RWPE1 (cell line): ENCODE data around the gene RNF19B.

ENCODE experiments used
- CTCF ChIA-PET: fragments of 350-600 bp; sonication (Branson Sonifier 250); formaldehyde crosslinking; extraction: SDS; loops from one replicate; lab custom pipeline; 2021; lab: Yijun Ruan, JAX
- POLR2A ChIA-PET: fragments of 400-600 bp; formaldehyde crosslinking; extraction: SDS; loops from one replicate; lab custom pipeline; 2020; ENCODE audit warnings: antibody characterized with exemption; ENCODE audit not compliant: low non-redundant PET; lab: Yijun Ruan, JAX
- DNase-seq: peaks from one replicate; pipeline ENCODE4 v3.0.0; 2012; ENCODE audit warnings: low spot score
- H3K27ac ChIP-seq: fragments of 450-650 bp; 2 replicates; pipeline ENCODE4 v1.5.1; 2017
- TF ChIP-seq, protein P1 (sequence below): fragments of 450-650 bp; conservative IDR thresholded peaks from 2 replicates; pipeline ENCODE4 v1.5.1; 2017; ENCODE audit warnings: low read depth, mild to moderate bottlenecking

The RNF19B gene

DNA sequence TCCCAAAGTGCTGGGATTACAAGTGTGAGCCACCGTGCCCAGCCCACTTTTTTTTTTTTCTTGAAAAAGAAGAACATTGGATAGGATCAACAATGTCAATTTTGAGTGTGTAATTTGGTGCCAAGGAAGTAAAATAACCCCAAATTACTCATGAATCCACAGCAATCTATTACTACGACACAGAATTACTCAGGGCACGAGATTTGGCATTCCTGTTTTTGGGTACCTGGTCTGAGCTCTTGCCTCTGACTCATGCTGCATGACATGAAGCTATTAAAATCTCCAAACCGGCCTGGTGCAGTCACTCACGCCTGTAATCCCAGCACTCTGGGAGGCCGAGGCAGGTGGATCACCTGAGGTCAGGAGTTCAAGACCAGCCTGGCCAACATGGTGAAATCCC, 10.4 kb downstream of the RNF19B start:
- H3K27ac ChIP-seq = peak overlapping the region; percentile 87
- TF ChIP-seq, protein P1, sequence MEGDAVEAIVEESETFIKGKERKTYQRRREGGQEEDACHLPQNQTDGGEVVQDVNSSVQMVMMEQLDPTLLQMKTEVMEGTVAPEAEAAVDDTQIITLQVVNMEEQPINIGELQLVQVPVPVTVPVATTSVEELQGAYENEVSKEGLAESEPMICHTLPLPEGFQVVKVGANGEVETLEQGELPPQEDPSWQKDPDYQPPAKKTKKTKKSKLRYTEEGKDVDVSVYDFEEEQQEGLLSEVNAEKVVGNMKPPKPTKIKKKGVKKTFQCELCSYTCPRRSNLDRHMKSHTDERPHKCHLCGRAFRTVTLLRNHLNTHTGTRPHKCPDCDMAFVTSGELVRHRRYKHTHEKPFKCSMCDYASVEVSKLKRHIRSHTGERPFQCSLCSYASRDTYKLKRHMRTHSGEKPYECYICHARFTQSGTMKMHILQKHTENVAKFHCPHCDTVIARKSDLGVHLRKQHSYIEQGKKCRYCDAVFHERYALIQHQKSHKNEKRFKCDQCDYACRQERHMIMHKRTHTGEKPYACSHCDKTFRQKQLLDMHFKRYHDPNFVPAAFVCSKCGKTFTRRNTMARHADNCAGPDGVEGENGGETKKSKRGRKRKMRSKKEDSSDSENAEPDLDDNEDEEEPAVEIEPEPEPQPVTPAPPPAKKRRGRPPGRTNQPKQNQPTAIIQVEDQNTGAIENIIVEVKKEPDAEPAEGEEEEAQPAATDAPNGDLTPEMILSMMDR = no peak
- ChIA-PET CTCF (interaction anchor here (1.3 kb wide), 1 partner anchor 14 kb away, joined by 4 read pairs; no protein-coding TSS in a partner anchor), POLR2A (interaction anchor here (0.8 kb wide), 1 partner anchor 9 kb away, joined by 3 read pairs; no protein-coding TSS in a partner anchor)
- peak; percentile 83 for DNase-seq

DNA sequence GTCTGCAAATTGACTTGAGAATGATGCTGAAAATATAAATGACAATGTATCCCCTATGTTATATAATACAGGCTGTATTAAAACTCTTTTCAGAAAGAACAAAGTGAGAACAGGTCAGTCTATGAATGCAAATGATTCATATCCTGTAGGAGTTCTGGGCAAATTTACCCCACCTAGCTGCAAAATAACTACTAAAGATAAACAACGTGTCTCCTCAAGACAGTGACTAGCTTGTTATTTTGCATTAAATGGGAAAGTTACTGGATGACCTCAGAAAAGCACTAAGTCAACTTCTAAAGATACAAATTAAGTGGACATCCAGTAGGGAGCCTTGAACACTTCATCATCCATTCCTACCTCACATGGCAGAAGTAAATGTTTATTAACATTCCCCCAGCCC, 11.1 kb downstream of the RNF19B start:
- POLR2A ChIA-PET = interaction anchor here (0.6 to 2.5 kb wide), 2 partner anchors 11 to 237 kb away, joined by 5 to 11 read pairs; partner anchors contain the start of gene RNF19B
- peak; percentile 71 for DNase-seq
- TF ChIP-seq, protein P1 = no peak
- H3K27ac ChIP-seq = peak overlapping the region; percentile 87
- CTCF ChIA-PET = interaction anchor here (0.6 to 1.3 kb wide), 2 partner anchors 14 to 241 kb away, joined by 3 to 4 read pairs; no protein-coding TSS in a partner anchor

DNA sequence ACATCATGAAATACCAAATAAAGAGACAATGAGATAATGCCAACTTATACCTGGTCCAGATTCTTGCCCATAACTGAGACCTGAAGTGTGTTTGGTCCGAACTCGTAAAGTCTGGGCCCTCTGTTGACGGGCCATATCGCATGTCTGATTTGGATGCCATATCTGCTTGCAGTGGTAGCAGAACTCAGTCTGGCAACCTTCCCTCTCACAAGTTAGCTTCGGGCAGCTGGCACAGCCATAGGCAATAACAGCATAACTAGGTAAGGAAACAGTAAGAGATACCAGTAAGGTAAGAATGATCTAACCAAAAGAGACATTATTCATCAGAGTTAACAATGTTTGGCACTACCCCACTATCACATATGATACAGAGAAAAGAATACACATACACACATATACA, 15.1 kb downstream of the RNF19B start:
- DNase-seq = no peak
- H3K27ac ChIP-seq = peak overlapping the region; percentile 56
- TF ChIP-seq, protein P1 = no peak
- CTCF ChIA-PET = interaction anchor here (0.6 kb wide), 2 partner anchors 105 to 110 kb away, joined by 4 read pairs; no protein-coding TSS in a partner anchor
- POLR2A ChIA-PET = no interaction called here

DNA sequence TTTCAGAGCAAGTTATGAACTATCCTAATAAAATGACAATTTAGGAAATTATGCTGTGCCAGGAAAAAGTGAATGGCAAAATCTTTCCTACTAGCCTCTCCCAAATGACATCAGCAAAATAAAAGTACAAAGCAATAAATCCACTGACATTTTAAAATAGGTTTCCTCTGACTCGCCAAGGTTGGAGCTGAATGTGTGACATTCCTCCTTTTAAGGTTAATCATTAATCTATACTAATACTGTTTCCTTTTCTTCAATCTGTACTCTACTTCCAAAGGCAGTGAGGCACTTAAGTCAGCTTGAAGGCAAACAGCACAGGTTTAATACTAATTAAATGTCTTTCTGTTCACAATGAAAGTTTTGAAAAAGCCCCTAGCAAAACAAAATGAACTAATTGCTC, 15.7 kb downstream of the RNF19B start:
- TF ChIP-seq, protein P1 = no peak
- POLR2A ChIA-PET = no interaction called here
- no peak overlapping the region for H3K27ac ChIP-seq
- CTCF ChIA-PET = interaction anchor here (0.6 kb wide), 2 partner anchors 106 to 111 kb away, joined by 4 read pairs; no protein-coding TSS in a partner anchor
- no peak for DNase-seq

DNA sequence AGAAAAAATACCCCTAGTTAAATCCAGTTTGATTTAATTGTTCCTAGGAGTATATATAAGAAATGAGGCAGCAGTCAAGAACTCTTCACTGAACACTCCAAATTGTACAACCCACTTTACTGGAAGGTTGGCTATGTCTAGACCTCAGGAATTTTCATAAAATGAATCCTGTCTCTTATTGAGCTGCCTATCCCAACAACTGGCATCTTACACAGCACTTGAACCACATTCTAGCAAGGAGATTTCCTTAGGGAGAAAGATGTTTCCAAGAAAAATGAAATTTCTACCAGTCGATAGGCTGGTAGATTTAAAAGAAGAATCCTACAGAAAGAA, 16.3 kb downstream of the RNF19B start:
- TF ChIP-seq, protein P1 = no peak
- no peak overlapping the region for H3K27ac ChIP-seq
- CTCF ChIA-PET = no interaction called here

DNA sequence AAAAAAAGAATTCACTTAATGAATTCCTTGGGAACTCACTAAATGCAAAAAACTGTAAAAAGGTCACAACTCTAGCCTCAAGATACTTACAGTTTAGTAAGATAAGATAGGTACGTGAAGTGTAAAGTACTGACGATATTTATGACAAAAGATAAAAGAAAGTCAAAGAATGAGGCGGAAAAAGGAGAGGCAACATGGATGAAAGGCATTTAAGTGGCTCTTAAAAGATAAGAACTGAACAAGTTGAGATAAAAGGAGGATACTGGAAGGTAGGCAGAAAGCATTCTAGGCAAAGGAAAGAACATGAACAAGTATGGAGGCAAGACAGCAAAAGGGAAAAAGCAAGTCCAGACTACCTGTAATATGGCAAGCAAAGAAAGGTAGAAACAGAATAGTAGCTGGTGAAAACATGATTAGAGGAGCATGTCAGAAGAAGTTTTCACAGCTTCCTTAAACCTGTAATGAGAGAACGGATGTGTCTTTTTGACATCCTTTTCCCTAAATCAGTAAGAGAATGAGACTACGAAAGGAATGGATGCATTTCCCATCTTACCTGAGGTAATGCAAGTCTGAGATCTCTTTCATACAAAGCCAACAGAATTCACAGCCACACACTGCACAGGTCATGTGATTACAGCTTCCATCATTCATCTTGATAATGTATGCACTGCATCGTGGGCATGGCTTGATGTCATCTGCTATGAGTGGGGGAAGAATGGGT, 16.8 kb downstream of the RNF19B start:
- ChIA-PET POLR2A (no interaction called here), CTCF (no interaction called here)
- TF ChIP-seq, protein P1 = no peak
- H3K27ac ChIP-seq = no peak overlapping the region
- no peak for DNase-seq

More for the DNA sequence above, 16.3 kb downstream of the RNF19B start:
- no peak for DNase-seq
- POLR2A ChIA-PET = no interaction called here
